Keratinocyte (primary cell): ENCODE data around the gene PGLYRP2.

ENCODE experiments used
- EZH2 ChIP-seq: IDR thresholded peaks from one replicate; pipeline ENCODE4 v1.6.1; 2012; ENCODE audit warnings: inconsistent platforms, mild to moderate bottlenecking, low read length, moderate library complexity
- TF ChIP-seq, protein P1 (sequence below), 3 experiments: IDR thresholded peaks in 1 of 3; conservative IDR thresholded peaks in 1 of 3; optimal IDR thresholded peaks in 1 of 3; 2 replicates in 2 of 3; 3 replicates in 1 of 3; pipeline versions ENCODE3 to v1.5.1; 2011; ENCODE audit warnings: low read length in 3 of 3, mild to moderate bottlenecking in 3 of 3, moderate library complexity in 2 of 3, control low read depth in 1 of 3, inconsistent platforms in 1 of 3; ENCODE audit not compliant: insufficient read depth in 2 of 3; ENCODE audit errors: extremely low read depth in 1 of 3

DNA sequence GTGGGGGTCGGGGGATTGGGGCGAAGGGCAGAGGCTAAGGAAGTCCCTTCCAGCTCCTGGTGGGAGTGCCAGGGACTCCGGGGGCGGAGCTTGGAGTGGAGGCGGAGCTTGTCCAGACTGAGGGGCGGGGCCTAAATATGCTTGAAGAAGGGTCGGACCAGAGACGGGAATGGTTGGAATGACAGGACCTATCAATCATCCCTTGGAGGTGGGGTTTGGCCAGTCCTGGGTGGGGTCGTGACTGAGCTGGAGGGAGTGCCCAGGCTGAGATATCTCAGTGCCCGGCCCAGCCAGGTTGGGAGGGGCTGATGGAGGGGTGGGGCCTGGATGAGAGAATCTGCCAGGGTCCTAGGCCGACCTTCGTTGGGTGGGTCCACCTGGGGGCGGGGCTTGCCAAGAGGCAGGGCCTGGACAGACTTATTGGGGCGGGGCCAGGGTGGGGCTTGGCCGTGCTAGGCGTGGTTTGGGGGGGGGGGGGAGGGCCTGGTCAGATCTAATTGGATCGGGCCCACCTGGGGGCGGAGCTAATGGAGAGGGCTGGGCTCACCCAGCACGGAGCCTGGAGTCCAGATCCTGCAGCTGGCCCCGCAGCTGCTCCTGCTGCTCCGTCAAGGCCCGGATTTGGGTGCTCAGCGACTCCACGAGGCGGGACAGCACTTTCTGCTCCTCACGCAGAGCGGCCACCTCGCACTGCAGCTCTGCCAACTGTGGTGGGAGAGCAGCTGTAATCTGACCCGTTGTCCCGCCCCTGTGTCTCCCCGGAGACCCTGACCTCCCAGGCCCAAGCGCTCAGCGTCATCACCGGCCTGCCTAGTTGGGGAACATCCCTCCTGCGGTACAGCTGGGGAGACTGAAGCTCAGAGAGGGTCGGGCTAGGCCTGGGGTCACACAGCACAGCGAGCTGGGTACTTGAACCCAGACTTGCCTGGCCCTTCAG, 26.9 kb downstream of the PGLYRP2 start:
- TF ChIP-seq, protein P1, sequence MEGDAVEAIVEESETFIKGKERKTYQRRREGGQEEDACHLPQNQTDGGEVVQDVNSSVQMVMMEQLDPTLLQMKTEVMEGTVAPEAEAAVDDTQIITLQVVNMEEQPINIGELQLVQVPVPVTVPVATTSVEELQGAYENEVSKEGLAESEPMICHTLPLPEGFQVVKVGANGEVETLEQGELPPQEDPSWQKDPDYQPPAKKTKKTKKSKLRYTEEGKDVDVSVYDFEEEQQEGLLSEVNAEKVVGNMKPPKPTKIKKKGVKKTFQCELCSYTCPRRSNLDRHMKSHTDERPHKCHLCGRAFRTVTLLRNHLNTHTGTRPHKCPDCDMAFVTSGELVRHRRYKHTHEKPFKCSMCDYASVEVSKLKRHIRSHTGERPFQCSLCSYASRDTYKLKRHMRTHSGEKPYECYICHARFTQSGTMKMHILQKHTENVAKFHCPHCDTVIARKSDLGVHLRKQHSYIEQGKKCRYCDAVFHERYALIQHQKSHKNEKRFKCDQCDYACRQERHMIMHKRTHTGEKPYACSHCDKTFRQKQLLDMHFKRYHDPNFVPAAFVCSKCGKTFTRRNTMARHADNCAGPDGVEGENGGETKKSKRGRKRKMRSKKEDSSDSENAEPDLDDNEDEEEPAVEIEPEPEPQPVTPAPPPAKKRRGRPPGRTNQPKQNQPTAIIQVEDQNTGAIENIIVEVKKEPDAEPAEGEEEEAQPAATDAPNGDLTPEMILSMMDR (optimal IDR thresholded peaks at IDR 0.05 in 1 of 3, IDR thresholded peaks at IDR 0.05 in 1 of 3, conservative IDR thresholded peaks at IDR 0.05 in 1 of 3; ENCODE audit: extremely low read depth in 1 of 3, insufficient read depth in 2 of 3, low read length in 3 of 3): no peak
- TF ChIP-seq EZH2: no peak
